ENCODE measurements around the gene PSMB10. TPM values are rescaled to one million over a fixed set of nuclear protein-coding genes. Genes with fewer than 3 reads are reported as not detected.

PSMB10 gene
- total RNA-seq, 1 experiment from 2014 or later = 24.5 TPM

DNA sequence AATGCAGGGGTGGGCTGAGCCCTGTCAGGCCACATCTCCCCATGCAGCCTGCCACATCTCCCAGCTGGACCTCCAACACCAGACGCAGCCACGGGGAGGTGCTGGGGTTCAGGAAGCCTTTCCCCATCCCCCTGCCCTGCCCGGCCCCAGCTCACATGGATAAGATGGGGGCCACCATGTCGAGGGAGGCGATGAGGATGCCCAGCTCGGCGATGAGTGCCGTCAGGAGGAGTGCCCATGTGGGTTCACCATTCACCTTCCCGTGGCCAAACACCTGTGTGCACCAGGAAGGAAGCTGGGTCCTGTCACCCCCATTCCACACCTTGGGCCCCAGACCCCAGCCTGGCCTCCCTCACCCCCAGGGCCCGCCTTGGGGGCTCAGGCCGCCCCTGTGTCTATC, 13.0 kb upstream of the PSMB10 start:
- H3K79me2 ChIP-seq (ENCODE audit: insufficient read depth, low read length) = no peaks in the 10 kb centered on the region
- WGBS (ENCODE audit: extremely low coverage, insufficient read length, low lambda C conversion rate) = no CpG with 5 or more reads among the region's 11 CpGs
- no peak overlapping the region for H2BK5ac ChIP-seq (ENCODE audit: insufficient read length, low read length)
- H3K23me2 ChIP-seq (ENCODE audit: insufficient read length, low read depth, low read length, poor library complexity, severe bottlenecking) = no peaks in the 10 kb centered on the region
- no peaks in the 10 kb centered on the region for H3K4me1 ChIP-seq (ENCODE audit: insufficient read depth, low read length)
- no peak overlapping the region for H3K27ac ChIP-seq (ENCODE audit: insufficient read length, low read depth, low read length)
- no peak overlapping the region for H2BK120ac ChIP-seq (ENCODE audit: low read depth, low read length, poor library complexity, severe bottlenecking)
- no peaks in the 10 kb centered on the region for H3K9me3 ChIP-seq (ENCODE audit: control insufficient read depth, low read depth, low read length)
- H3K79me1 ChIP-seq (ENCODE audit: insufficient read depth, low read depth, low read length, poor library complexity, severe bottlenecking) = no peaks in the 10 kb centered on the region
- Mint-ChIP-seq H3K9me3 (no peaks in the 10 kb centered on the region), H3K36me3 (ENCODE audit: insufficient read depth in 1 of 3, low read depth in 3 of 3) (peaks cover 20 to 76% (median 57%) of the 10 kb centered on the region in 3 experiments; a peak in 6 of 7 replicates), H3K27me3 (ENCODE audit: low read depth) (no peaks in the 10 kb centered on the region), H3K27ac (no peak overlapping the region), H3K4me1 (no peaks in the 10 kb centered on the region), H3K4me3 (no peak overlapping the region)
- H2BK12ac ChIP-seq (ENCODE audit: insufficient read length, low read depth, low read length) = no peak overlapping the region
- H2AK5ac ChIP-seq (ENCODE audit: insufficient read length, low read length) = no peak overlapping the region
- H2BK15ac ChIP-seq (ENCODE audit: low read depth, low read length) = no peak overlapping the region
- H2BK20ac ChIP-seq (ENCODE audit: low read depth, low read length, poor library complexity, severe bottlenecking) = no peak overlapping the region
- H4K91ac ChIP-seq (ENCODE audit: insufficient read length, low read depth, low read length) = no peak overlapping the region
- H2AFZ ChIP-seq (ENCODE audit: low read length) = no peak overlapping the region
- no peak overlapping the region for H3T11ph ChIP-seq (ENCODE audit: low read length)
- no peaks in the 10 kb centered on the region for H4K20me1 ChIP-seq (ENCODE audit: control insufficient read depth, insufficient read depth, insufficient read length)
- H3K23ac ChIP-seq (ENCODE audit: insufficient read length, low read depth, low read length) = no peak overlapping the region
- no peak for DNase-seq
- H3K14ac ChIP-seq (ENCODE audit: insufficient read depth, low read length) = no peak overlapping the region
- TF ChIP-seq, protein P1, sequence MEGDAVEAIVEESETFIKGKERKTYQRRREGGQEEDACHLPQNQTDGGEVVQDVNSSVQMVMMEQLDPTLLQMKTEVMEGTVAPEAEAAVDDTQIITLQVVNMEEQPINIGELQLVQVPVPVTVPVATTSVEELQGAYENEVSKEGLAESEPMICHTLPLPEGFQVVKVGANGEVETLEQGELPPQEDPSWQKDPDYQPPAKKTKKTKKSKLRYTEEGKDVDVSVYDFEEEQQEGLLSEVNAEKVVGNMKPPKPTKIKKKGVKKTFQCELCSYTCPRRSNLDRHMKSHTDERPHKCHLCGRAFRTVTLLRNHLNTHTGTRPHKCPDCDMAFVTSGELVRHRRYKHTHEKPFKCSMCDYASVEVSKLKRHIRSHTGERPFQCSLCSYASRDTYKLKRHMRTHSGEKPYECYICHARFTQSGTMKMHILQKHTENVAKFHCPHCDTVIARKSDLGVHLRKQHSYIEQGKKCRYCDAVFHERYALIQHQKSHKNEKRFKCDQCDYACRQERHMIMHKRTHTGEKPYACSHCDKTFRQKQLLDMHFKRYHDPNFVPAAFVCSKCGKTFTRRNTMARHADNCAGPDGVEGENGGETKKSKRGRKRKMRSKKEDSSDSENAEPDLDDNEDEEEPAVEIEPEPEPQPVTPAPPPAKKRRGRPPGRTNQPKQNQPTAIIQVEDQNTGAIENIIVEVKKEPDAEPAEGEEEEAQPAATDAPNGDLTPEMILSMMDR (conservative IDR thresholded peaks at IDR 0.05) = no peak
- no peaks in the 10 kb centered on the region for H3K27me3 ChIP-seq (ENCODE audit: insufficient read depth, low read length)
- no peak overlapping the region for H4K8ac ChIP-seq (replicated peaks; ENCODE audit: insufficient read length, low read depth, low read length)
- no peak overlapping the region for H3K56ac ChIP-seq (ENCODE audit: insufficient read length, low read depth, low read length)
- H3K4ac ChIP-seq (ENCODE audit: low read depth, low read length) = no peak overlapping the region
- no peak overlapping the region for H4K5ac ChIP-seq (ENCODE audit: insufficient read length, low read depth, low read length)
- H3K4me2 ChIP-seq (ENCODE audit: insufficient read depth, insufficient read length, low read length) = no peak overlapping the region
- H3K18ac ChIP-seq (ENCODE audit: insufficient read length, low read depth, low read length) = no peak overlapping the region
- no peak overlapping the region for H3K9ac ChIP-seq (ENCODE audit: extremely low read depth, insufficient read length, low read length)
